Ureter (tissue), 1 donor: ENCODE data around the gene SNX30. TPM values are rescaled to one million over a fixed set of nuclear protein-coding genes. Genes with fewer than 3 reads are reported as not detected.

Experiments used
- DNase-seq: peaks from one replicate; pipeline ENCODE4 v3.0.0-alpha.2; 2020; ENCODE audit warnings: low spot score
- total RNA-seq: library from RNA; stranded (reverse); gene quantifications from one replicate; pipeline ENCODE4 v1.2.4, GENCODE V29; 2023
- donor health status: DM: yes; HTN: yes; CAD: no.

SNX30 gene
- total RNA-seq, 1 donor from 2014 or later = 13.1 TPM

GRCh38 chr9:112752334-112753125 is 2.0 kb downstream of the SNX30 start:
- DNase-seq = no peak

DNA sequence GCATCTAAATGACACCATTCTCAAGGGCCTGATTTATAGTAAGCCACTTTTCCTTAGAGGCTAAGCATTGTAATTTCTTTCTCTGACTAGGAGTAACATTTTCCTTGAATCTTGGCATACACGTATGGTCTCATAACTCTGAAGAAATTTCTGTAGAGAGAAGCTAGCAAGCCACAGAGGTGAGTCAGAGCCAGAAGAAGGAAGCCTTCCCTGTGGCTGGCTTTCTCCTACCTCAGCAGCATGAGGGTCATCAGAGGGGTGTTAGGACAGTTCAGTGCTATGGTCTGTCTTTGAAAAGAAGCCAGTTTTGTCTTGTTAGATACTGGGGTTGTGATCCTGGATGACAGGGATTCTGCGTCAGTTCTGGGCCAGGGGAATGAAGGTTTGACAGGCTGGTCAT is 3.2 kb downstream of the SNX30 start:
- no peak for DNase-seq

- DNase-seq = no peak
Measured at GRCh38 chr9:112754578-112754977, 4.0 kb downstream of the SNX30 start.

GRCh38 chr9:112755016-112755427 is 4.5 kb downstream of the SNX30 start:
- no peak for DNase-seq

DNA sequence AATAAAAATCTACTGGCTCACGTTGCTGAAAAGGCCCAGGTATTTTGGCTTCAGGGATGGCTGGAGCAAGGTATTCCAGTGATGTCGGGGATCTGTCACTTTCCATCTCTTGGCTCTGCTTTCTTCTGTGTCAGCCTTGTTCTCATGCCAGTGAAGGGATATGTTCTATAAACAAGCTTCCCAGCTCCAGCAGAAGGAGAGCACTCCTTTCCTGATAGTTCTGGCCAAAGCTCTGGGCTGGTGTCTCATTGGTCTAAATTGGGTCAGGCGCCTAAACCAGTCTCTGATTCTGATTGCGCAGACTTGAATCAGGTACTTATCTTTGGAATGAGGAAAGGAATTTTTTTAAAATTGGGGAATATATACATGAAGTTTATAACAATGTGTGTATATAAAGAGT is 5.1 kb downstream of the SNX30 start:
- no peak for DNase-seq

- DNase-seq = no peak
Measured at GRCh38 chr9:112757282-112757883, 6.8 kb downstream of the SNX30 start.

- DNase-seq = no peak
Measured at GRCh38 chr9:112757940-112758339, 7.4 kb downstream of the SNX30 start.

- DNase-seq = no peak
Measured at GRCh38 chr9:112760821-112761220, 10.3 kb downstream of the SNX30 start.

DNA sequence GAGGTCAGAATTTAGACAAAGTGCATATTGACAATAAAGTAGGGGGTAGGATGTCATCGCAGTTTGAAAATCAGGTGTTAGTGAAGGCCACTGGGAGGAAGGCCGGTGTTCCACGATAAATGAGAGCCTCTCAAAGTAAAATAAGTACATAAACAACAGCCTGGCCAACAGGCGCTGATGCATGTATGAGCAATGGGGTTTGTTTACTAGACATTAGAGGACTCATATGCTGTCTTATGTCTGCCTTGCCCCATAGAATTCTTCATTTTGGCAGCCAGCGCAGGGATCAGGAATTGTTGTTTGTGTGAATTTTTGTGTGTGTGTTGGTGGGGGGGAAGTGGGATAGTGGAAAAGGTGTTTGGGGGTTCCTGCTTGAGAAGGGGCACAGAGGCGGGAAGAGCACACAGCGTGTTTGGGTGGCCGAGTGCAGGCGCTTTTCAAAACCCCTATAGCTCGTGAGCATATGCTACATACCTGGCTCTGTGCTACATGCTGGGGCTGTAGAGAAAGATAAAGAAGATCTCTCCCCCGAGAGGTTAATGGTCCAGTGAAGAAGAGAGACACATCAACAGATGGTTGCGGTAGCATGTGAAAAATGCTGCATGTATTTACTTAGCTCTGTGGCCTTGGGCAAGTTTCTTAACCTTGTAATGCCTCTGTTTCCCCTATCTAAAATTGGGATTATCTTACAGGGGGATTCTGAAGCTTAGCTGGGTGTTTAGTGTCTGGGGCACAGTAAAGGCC is 11.5 kb downstream of the SNX30 start:
- DNase-seq = no peak

DNA sequence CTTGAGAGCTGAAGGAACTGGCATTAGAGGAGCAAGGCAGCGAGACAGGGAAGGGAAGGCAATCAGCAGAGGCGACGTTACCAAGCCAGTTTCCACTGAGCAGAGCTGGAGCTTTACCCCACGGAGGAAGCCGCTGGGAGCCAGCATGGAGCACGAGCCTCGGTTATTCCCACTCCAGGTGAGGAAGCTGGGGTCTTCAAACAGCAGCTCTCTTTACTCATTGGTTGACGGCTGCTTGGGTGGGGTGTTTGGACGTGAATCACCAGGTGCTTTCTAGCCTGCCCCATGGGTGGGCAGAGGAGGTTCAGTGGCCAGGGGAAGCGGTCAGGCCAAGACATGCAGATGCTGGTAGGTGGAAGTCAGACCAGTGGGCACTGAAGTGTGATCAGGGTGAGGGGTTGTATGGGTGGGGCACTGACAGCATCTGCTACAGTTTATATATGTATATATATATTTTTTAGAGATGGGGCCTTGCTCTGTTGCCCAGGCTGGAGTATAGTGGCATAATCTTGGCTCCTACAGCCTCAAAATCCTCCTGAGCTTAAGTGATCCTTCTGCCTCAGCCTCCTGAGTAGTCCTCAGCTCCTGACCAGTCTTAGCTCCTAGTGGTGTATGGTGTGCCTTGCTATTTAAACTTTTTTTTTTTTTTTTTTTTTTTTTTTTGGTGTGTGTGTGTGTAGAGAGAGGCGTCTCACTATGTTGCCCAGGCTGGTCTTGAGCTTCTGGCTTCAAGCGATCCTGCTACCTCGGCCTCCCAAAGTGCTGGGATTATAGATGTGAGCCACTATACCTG is 12.4 kb downstream of the SNX30 start:
- DNase-seq = no peak

DNA sequence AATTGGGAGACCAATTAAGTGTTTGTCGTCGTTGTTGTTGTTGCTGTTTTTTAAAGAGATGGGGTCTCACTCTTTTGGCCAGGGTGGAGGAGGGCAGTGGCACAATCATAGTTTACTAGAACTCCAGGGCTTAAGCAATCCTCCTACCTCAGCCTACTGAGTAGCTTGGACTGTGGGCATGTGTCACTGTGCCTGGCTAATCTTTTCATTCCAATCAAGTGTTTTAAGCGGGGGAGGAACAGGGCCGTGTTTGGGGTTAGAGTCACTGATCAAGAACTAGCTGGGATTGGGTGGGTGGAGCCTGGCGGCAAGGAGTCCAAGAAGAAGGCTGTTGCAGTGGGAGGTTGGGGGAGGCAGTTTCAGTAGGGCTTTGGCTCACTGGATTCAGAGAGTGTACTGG is 13.8 kb downstream of the SNX30 start:
- no peak for DNase-seq

GRCh38 chr9:112764837-112765236 is 14.3 kb downstream of the SNX30 start:
- DNase-seq = no peak

- DNase-seq = no peak
Measured at GRCh38 chr9:112765281-112765680, 14.7 kb downstream of the SNX30 start.

GRCh38 chr9:112771359-112772214 is 21.0 kb downstream of the SNX30 start:
- no peak for DNase-seq

DNA sequence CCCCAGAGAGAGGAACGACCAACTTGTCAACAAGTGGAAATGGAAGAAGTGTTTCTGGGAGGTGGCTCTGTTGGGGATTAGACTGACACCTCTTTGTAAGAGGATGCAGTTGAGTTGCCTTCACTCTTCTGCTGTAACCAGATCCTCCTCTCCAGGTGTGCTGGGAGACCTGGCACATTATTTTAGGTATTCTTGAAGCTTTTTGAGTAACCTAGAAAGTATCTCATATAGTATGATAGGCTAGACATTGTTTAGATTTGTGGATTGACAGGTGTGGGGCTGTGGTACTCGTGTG is 21.6 kb downstream of the SNX30 start:
- DNase-seq = no peak

- no peak for DNase-seq
Measured at GRCh38 chr9:112772551-112772950, 22.0 kb downstream of the SNX30 start.

DNA sequence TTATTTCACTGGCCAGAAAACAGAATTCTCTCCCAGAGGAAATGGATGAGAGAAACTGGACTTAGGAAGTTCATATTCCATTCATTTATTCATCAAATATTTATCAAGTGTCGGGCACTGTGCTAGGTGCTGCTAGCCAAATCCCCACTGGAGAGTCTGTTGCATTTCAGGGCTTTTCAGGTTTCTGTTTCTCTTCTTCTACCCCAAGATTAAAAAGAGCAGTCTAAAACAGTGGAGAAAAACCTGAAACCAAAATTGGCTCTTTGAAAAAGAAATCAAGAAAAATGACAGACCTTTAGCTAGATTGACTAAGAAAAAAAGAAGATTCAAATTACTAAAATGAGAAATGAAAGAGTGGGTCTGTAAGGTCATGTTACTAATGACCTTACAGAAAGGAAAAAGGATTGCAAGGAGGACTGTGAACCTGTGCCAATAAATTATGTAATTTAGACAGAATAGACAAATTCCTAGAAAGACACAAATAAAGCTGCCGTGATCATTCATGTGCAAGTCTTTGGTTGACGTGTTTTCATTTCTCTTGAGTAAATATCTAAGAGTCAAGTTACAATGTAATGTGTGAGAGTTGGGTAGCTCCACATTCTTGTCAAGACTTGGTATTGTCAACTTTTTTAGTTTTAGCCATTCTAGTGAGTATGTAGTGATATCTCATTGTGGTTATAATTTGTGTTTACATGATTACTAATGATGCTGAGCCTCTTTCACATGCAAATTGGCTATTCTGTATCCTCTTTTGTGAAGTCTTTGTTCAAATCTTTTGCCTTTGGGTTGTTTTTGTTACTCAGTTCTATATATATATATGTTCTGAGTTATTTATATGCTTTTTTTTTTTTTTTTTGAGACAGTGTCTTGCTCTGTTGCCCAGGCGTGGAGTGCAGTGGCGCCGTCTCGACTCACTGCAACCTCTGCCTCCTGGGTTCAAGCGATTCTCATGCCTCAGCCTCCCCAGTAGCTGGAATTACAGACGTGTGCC is 23.7 kb downstream of the SNX30 start:
- peak; percentile 25 for DNase-seq

DNA sequence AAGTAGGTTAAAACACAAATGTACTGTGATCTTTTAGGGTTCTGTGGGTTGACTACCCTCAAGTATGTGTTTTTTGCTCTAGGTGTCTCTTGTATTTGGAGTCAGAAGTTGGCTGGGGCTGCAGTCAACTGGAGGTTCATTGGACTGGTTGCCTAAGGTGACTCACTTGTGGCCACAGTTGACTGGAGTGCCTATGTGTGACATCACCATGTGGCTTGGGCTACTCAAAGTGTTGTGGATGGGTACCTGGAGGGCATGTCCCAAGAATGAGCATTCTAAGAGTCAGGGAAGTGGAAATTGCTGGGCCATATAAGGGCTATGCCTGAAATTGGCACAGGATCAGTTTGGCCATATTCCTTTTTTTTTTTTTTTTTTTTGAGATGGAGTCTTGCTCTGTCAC is 27.4 kb downstream of the SNX30 start:
- peak; percentile 34 for DNase-seq

DNA sequence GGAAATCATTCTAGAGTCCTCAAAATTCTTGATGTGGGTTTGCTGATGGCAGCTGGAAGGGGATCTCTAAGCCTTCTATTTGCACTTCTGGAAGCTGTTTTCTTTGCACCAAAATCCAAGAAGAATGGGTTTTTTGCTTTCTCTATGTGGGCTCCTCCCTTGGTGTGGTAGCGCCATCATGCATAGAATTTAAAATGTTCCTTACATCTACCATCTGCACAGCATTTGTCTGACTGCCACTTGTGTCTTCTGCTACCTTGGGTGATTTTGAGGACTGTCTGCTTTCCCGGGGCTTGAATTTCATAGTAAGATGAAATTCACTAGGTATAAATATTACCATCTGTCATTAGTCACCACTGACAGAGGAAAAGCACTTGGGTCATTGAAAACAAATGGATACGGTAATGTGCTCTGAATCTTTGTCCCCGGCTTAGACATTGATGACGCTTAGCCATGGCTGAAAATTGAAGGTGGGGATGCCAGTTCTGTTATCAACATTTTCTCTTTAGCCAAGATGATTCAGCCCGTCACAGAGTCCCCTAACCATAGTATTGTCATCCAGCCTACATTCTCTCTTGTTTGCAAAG is 30.0 kb downstream of the SNX30 start:
- DNase-seq = no peak

DNA sequence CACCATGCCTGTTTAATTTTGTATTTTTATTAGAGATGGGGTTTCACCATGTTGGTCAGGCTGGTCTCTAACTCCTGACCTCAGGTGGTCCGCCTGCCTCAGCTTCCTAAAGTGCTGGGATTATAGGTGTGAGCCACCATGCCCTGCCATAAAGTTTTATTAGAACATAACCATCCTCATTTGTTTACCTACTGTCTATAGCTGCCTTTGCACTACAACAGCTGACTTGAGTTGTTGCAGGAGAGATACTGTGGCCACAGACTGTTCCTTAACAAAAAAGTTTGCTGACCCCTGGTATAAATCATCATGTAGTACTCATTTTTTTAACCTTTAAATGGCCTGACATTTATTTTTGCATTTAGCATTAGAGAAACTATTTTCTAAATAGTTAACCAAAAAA is 31.7 kb downstream of the SNX30 start:
- DNase-seq = no peak
